PFSK-1 (cell line): ENCODE data around the gene BLCAP.

Experiments used
- REST ChIP-seq, 2 experiments: IDR thresholded peaks; 2 replicates each; pipeline versions ENCODE4 v1.6.1 to v1.8.0; 2011 to 2012; ENCODE audit warnings: low read depth in 2 of 2, low read length in 2 of 2, control low read depth in 1 of 2, inconsistent platforms in 1 of 2, mild to moderate bottlenecking in 1 of 2, moderate library complexity in 1 of 2; ENCODE audit not compliant: insufficient read depth in 1 of 2
- SIN3A ChIP-seq: IDR thresholded peaks from 2 replicates; pipeline ENCODE4 v1.6.1; 2012; ENCODE audit warnings: mild to moderate bottlenecking, low read length, moderate library complexity, borderline replicate concordance; ENCODE audit not compliant: insufficient read depth
- TAF1 ChIP-seq: IDR thresholded peaks from 2 replicates; pipeline ENCODE4 v1.6.1; 2012; ENCODE audit warnings: low read length, control low read depth, borderline replicate concordance; ENCODE audit not compliant: insufficient read depth

- no peak for TF ChIP-seq SIN3A
- TF ChIP-seq TAF1 = no peak
- TF ChIP-seq REST (IDR thresholded peaks at IDR 0.05; ENCODE audit: insufficient read depth in 1 of 2, low read depth in 2 of 2, low read length in 2 of 2) = no peak
These were observed 34.7 kb downstream of the BLCAP start for GRCh38 chr20:37492945-37493344.
